Endothelial cell (in vitro differentiated cells): ENCODE results near the gene ASB8. TPM values are rescaled to one million over a fixed set of nuclear protein-coding genes. Genes with fewer than 3 reads are reported as not detected.

Experiments
- DNase-seq: peaks from one replicate; pipeline ENCODE4 v3.0.0; 2021; ENCODE audit warnings: low spot score
- H3K27ac Mint-ChIP-seq: one replicate; pipeline ENCODE4 v1.8.0; 2021; ENCODE audit warnings: mixed read lengths, inconsistent platforms; ENCODE audit not compliant: unreplicated experiment
- H3K27me3 Mint-ChIP-seq: one replicate; pipeline ENCODE4 v1.8.0; 2021; ENCODE audit warnings: mild to moderate bottlenecking, moderate library complexity, mixed read lengths, inconsistent platforms; ENCODE audit not compliant: unreplicated experiment
- H3K36me3 Mint-ChIP-seq: one replicate; pipeline ENCODE4 v1.8.0; 2021; ENCODE audit warnings: mild to moderate bottlenecking, low read depth, mixed read lengths, inconsistent platforms; ENCODE audit not compliant: unreplicated experiment
- H3K4me1 Mint-ChIP-seq: one replicate; pipeline ENCODE4 v1.8.0; 2021; ENCODE audit warnings: mild to moderate bottlenecking, mixed read lengths, inconsistent platforms; ENCODE audit not compliant: unreplicated experiment
- H3K4me3 Mint-ChIP-seq: one replicate; pipeline ENCODE4 v1.8.0; 2021; ENCODE audit warnings: mild to moderate bottlenecking, mixed read lengths, inconsistent platforms; ENCODE audit not compliant: unreplicated experiment
- H3K9me3 Mint-ChIP-seq: one replicate; pipeline ENCODE4 v1.8.0; 2021; ENCODE audit warnings: mixed read lengths, inconsistent platforms; ENCODE audit not compliant: unreplicated experiment
- CTCF ChIP-seq: fragments of 200-600 bp; sonication (generic); IDR thresholded peaks from one replicate; pipeline ENCODE4 v1.5.0; 2021; ENCODE audit warnings: antibody characterized with exemption; ENCODE audit not compliant: unreplicated experiment
- total RNA-seq: library from RNA; stranded (reverse); fragmentation: NEBNext Ultra II Directional; extraction: Animal tissue kit (Norgen Biotek cat#: 25700); gene quantifications from one replicate; pipeline ENCODE4 v1.2.1, GENCODE V29; 2021; ENCODE audit not compliant: unreplicated experiment

The ASB8 gene
- total RNA-seq, 1 donor from 2014 or later, result 25.6 TPM

- no peak for TF ChIP-seq CTCF
- H3K36me3 Mint-ChIP-seq, result no peaks in the 10 kb centered on the region
- no peaks in the 10 kb centered on the region for H3K9me3 Mint-ChIP-seq
- H3K4me3 Mint-ChIP-seq, result no peak overlapping the region
- H3K4me1 Mint-ChIP-seq, result peaks cover 22% of the 10 kb centered on the region
- no peak for DNase-seq
- peaks cover 4% of the 10 kb centered on the region for H3K27me3 Mint-ChIP-seq
- no peak overlapping the region for H3K27ac Mint-ChIP-seq
Observed at GRCh38 chr12:48194799-48195201, 37.5 kb upstream of the ASB8 start.

- no peak for DNase-seq
- peaks cover 4% of the 10 kb centered on the region for H3K27me3 Mint-ChIP-seq
- TF ChIP-seq CTCF, result no peak
- H3K4me1 Mint-ChIP-seq, result peaks cover 18% of the 10 kb centered on the region
- no peaks in the 10 kb centered on the region for H3K36me3 Mint-ChIP-seq
- no peaks in the 10 kb centered on the region for H3K9me3 Mint-ChIP-seq
- H3K4me3 Mint-ChIP-seq, result no peak overlapping the region
- no peak overlapping the region for H3K27ac Mint-ChIP-seq
Observed at GRCh38 chr12:48193623-48194022, 36.3 kb upstream of the ASB8 start.

GRCh38 chr12:48192861-48193260 lies 35.5 kb upstream of the ASB8 start:
- peaks cover 4% of the 10 kb centered on the region for H3K27me3 Mint-ChIP-seq
- no peak for DNase-seq
- TF ChIP-seq CTCF, result no peak
- H3K4me1 Mint-ChIP-seq, result peaks cover 17% of the 10 kb centered on the region
- no peaks in the 10 kb centered on the region for H3K36me3 Mint-ChIP-seq
- no peak overlapping the region for H3K4me3 Mint-ChIP-seq
- H3K27ac Mint-ChIP-seq, result no peak overlapping the region
- H3K9me3 Mint-ChIP-seq, result no peaks in the 10 kb centered on the region

GRCh38 chr12:48191096-48191495 lies 33.8 kb upstream of the ASB8 start:
- no peak for TF ChIP-seq CTCF
- H3K4me3 Mint-ChIP-seq, result no peak overlapping the region

GRCh38 chr12:48189331-48190125 lies 32.2 kb upstream of the ASB8 start:
- Mint-ChIP-seq H3K9me3 (no peaks in the 10 kb centered on the region), H3K27me3 (peaks cover 20% of the 10 kb centered on the region), H3K36me3 (no peaks in the 10 kb centered on the region), H3K27ac (no peak overlapping the region), H3K4me1 (peaks cover 25% of the 10 kb centered on the region), H3K4me3 (no peak overlapping the region)
- peak; percentile 89 for TF ChIP-seq CTCF
- DNase-seq, result peak; percentile 76

More at GRCh38 chr12:48191096-48191495, 33.8 kb upstream of the ASB8 start:
- DNase-seq, result no peak
- Mint-ChIP-seq H3K4me1 (peaks cover 16% of the 10 kb centered on the region), H3K9me3 (no peaks in the 10 kb centered on the region), H3K36me3 (no peaks in the 10 kb centered on the region), H3K27ac (no peak overlapping the region), H3K27me3 (peaks cover 6% of the 10 kb centered on the region)
